Muscle of back (tissue), 11 donors: ENCODE measurements around the gene HJURP. TPM values are rescaled to one million over a fixed set of nuclear protein-coding genes. Genes with fewer than 3 reads are reported as not detected.

Experiments used
- DNase-seq, 3 donors: peaks; one replicate each; pipeline versions ENCODE4 v3.0.0 to v3.0.0-alpha.2; 2013
- polyA plus RNA-seq, 10 donors: library from polyadenylated mRNA; unstranded; fragments of 120-200 nt; gene quantifications; one replicate each; pipeline ENCODE4 v1.2.1, GENCODE V29; 2013; ENCODE audit not compliant: insufficient read length in 10 of 10

Gene HJURP
- polyA plus RNA-seq, 10 donors, result 9.2 to 16.1 (median 10.5) TPM

GRCh38 chr2:233794128-233794658 is 60.1 kb downstream of the HJURP start:
- no peak for DNase-seq

GRCh38 chr2:233793465-233794127 is 60.7 kb downstream of the HJURP start:
- DNase-seq, result no peak

- no peak for DNase-seq
Measured at GRCh38 chr2:233792720-233793119, 61.6 kb downstream of the HJURP start.

- DNase-seq, result no peak
Measured at GRCh38 chr2:233791883-233792329, 62.4 kb downstream of the HJURP start.

GRCh38 chr2:233791151-233791882 is 63.0 kb downstream of the HJURP start:
- DNase-seq, result no peak

- no peak for DNase-seq
Measured at GRCh38 chr2:233789554-233789953, 64.8 kb downstream of the HJURP start.

Other genes with a start within 250 kb of the HJURP start
- not detected for gene UGT1A8, start 236.9 kb downstream of the HJURP start, polyA plus RNA-seq
- gene UGT1A10, start 218.1 kb downstream of the HJURP start, polyA plus RNA-seq, result not detected
- not detected for gene UGT1A9, start 182.6 kb downstream of the HJURP start, polyA plus RNA-seq
- gene UGT1A7, start 172.6 kb downstream of the HJURP start, polyA plus RNA-seq, result not detected
- under 1 TPM in 1 of 10 donors, not detected in 9; 0.26 TPM for gene UGT1A6, start 161.6 kb downstream of the HJURP start, polyA plus RNA-seq
- gene UGT1A5, start 141.6 kb downstream of the HJURP start, polyA plus RNA-seq, result not detected
- not detected for gene UGT1A4, start 135.8 kb downstream of the HJURP start, polyA plus RNA-seq
- gene UGT1A3, start 125.5 kb downstream of the HJURP start, polyA plus RNA-seq, result not detected
- gene UGT1A1, start 94.3 kb downstream of the HJURP start, polyA plus RNA-seq, result under 1 TPM in 5 of 10 donors, not detected in 5; 0.04 to 0.12 (median 0.05) TPM
- gene MROH2A, start 76.2 kb downstream of the HJURP start, polyA plus RNA-seq, result under 1 TPM in 1 of 10 donors, not detected in 9; 0.18 TPM
- gene TRPM8, start 62.8 kb upstream of the HJURP start, polyA plus RNA-seq, result under 1 TPM in 3 of 10 donors, not detected in 7; 0.13 to 0.26 (median 0.21) TPM
- not detected for gene SPP2, start 196.2 kb upstream of the HJURP start, polyA plus RNA-seq